ENCODE data around the gene RASSF4.
A peak's percentile ranks its signal among the peaks of the same experiment; 100 is the strongest.

DNA sequence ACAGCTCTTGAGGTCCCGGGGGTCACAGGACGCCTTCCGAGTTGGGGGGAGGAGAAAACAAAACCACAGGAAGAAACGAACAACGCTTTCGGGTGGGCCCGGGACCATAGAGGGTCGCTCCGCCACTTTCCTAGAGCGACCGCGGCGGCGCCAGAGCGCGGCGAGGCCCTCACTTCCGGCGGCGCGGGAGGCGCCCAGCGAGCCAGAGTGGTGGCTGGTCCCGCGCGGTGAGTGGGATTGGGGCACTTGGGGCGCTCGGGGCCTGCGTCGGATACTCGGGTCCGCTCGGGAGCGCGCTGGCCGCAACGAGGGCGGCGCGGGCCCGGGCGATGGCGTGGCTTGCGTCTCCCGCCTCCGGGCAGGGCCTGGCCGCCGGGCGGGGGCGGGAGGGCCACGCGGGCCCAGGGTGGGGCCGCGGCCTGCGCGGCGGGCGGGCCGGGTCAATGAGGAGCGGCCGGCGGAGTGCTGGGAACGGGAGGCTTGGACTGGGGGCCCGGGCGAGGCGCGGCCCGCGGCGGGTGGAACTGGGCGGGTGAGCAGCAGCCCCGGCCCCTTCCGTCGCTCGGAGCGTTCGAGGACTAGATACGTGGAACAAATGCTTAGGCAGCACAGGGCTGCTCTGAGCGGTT is 41.3 kb downstream of the RASSF4 start, which contains the start of gene ZNF22:
- TF ChIP-seq, protein P1, sequence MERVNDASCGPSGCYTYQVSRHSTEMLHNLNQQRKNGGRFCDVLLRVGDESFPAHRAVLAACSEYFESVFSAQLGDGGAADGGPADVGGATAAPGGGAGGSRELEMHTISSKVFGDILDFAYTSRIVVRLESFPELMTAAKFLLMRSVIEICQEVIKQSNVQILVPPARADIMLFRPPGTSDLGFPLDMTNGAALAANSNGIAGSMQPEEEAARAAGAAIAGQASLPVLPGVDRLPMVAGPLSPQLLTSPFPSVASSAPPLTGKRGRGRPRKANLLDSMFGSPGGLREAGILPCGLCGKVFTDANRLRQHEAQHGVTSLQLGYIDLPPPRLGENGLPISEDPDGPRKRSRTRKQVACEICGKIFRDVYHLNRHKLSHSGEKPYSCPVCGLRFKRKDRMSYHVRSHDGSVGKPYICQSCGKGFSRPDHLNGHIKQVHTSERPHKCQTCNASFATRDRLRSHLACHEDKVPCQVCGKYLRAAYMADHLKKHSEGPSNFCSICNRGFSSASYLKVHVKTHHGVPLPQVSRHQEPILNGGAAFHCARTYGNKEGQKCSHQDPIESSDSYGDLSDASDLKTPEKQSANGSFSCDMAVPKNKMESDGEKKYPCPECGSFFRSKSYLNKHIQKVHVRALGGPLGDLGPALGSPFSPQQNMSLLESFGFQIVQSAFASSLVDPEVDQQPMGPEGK (CRISPR knock-in tag; IDR thresholded peaks at IDR 0.05; ENCODE audit: borderline replicate concordance), result no peak
- TF ChIP-seq, protein P2, sequence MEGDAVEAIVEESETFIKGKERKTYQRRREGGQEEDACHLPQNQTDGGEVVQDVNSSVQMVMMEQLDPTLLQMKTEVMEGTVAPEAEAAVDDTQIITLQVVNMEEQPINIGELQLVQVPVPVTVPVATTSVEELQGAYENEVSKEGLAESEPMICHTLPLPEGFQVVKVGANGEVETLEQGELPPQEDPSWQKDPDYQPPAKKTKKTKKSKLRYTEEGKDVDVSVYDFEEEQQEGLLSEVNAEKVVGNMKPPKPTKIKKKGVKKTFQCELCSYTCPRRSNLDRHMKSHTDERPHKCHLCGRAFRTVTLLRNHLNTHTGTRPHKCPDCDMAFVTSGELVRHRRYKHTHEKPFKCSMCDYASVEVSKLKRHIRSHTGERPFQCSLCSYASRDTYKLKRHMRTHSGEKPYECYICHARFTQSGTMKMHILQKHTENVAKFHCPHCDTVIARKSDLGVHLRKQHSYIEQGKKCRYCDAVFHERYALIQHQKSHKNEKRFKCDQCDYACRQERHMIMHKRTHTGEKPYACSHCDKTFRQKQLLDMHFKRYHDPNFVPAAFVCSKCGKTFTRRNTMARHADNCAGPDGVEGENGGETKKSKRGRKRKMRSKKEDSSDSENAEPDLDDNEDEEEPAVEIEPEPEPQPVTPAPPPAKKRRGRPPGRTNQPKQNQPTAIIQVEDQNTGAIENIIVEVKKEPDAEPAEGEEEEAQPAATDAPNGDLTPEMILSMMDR (IDR thresholded peaks at IDR 0.05 in 2 of 3, conservative IDR thresholded peaks at IDR 0.05 in 1 of 3; ENCODE audit: insufficient read depth in 2 of 3, low read depth in 1 of 3, low read length in 3 of 3), result 0 out of 6 replicates have a peak, but pooled peaks of 1 of the 3 experiments have one; percentile 10
- TF ChIP-seq ELF4 (CRISPR knock-in tag; IDR thresholded peaks at IDR 0.05) (no peak), DDX20 (tag; IDR thresholded peaks at IDR 0.05; ENCODE audit: low read depth) (no peak), GATA2 (CRISPR knock-in tag; IDR thresholded peaks at IDR 0.05) (no peak)
- TF ChIP-seq, protein P3, sequence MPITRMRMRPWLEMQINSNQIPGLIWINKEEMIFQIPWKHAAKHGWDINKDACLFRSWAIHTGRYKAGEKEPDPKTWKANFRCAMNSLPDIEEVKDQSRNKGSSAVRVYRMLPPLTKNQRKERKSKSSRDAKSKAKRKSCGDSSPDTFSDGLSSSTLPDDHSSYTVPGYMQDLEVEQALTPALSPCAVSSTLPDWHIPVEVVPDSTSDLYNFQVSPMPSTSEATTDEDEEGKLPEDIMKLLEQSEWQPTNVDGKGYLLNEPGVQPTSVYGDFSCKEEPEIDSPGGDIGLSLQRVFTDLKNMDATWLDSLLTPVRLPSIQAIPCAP (CRISPR knock-in tag; IDR thresholded peaks at IDR 0.05; ENCODE audit: borderline replicate concordance), result no peak
